HepG2 (cell line): Measurements from ENCODE around the gene ZDHHC14. TPM values are rescaled to one million over a fixed set of nuclear protein-coding genes. Genes with fewer than 3 reads are reported as not detected.

Experiments used
- ARNT2 ChIP-seq: sonication (generic); formaldehyde crosslinking; IDR thresholded peaks from 2 replicates; pipeline ENCODE4 v1.8.0; 2022; ENCODE audit warnings: mild to moderate bottlenecking, low read depth, missing genetic modification reagents, moderate library complexity
- CBFB ChIP-seq: sonication (generic); formaldehyde crosslinking; IDR thresholded peaks from 2 replicates; pipeline ENCODE4 v1.4.0; 2020; ENCODE audit warnings: missing genetic modification reagents
- FOSL1 ChIP-seq: sonication (generic); formaldehyde crosslinking; IDR thresholded peaks from 2 replicates; pipeline ENCODE4 v1.9.0; 2021; ENCODE audit warnings: missing genetic modification reagents, borderline replicate concordance
- HMGXB4 ChIP-seq, 2 experiments: sonication (generic) in 1 of 2; formaldehyde crosslinking in 1 of 2; IDR thresholded peaks; 2 replicates each; pipeline versions ENCODE4 v1.4.0 to v1.6.1; 2018 to 2020; ENCODE audit warnings: missing genetic modification reagents in 2 of 2, borderline replicate concordance in 1 of 2, low read depth in 1 of 2, mild to moderate bottlenecking in 1 of 2, missing biosample characterization in 1 of 2
- JDP2 ChIP-seq: sonication (generic); formaldehyde crosslinking; IDR thresholded peaks from 2 replicates; pipeline ENCODE4 v1.8.1; 2022; ENCODE audit warnings: missing genetic modification reagents, borderline replicate concordance
- KDM1A ChIP-seq: IDR thresholded peaks from 2 replicates; pipeline ENCODE4 v1.6.1; 2016; ENCODE audit warnings: missing compliant biosample characterization
- NAIF1 ChIP-seq: sonication (generic); formaldehyde crosslinking; IDR thresholded peaks from 2 replicates; pipeline ENCODE4 v1.5.0; 2020; ENCODE audit warnings: mild to moderate bottlenecking, missing genetic modification reagents, borderline replicate concordance
- RAD21 ChIP-seq: fragments of 450-650 bp; formaldehyde crosslinking; IDR thresholded peaks from 2 replicates; pipeline ENCODE4 v1.5.0; 2020; ENCODE audit warnings: mild to moderate bottlenecking
- RCOR2 ChIP-seq: IDR thresholded peaks from 2 replicates; pipeline ENCODE4 v1.6.1; 2016; ENCODE audit warnings: missing biosample characterization, missing genetic modification reagents
- REXO4 ChIP-seq: sonication (generic); formaldehyde crosslinking; IDR thresholded peaks from 2 replicates; pipeline ENCODE4 v1.8.0; 2022; ENCODE audit warnings: missing genetic modification reagents, mild to moderate bottlenecking, borderline replicate concordance
- RORA ChIP-seq: sonication (generic); formaldehyde crosslinking; IDR thresholded peaks from 2 replicates; pipeline ENCODE4 v1.5.0; 2020; ENCODE audit warnings: mild to moderate bottlenecking, missing genetic modification reagents, moderate library complexity
- SNAPC2 ChIP-seq: sonication (generic); formaldehyde crosslinking; IDR thresholded peaks from 2 replicates; pipeline ENCODE4 v1.8.1; 2022; ENCODE audit warnings: mild to moderate bottlenecking, missing genetic modification reagents
- TCF7 ChIP-seq: sonication (generic); IDR thresholded peaks from 2 replicates; pipeline ENCODE4 v1.6.1; 2016; ENCODE audit warnings: antibody characterized with exemption, low read depth
- ZNF296 ChIP-seq: sonication (generic); formaldehyde crosslinking; conservative IDR thresholded peaks from 2 replicates; pipeline ENCODE4 v1.5.0; 2020; ENCODE audit warnings: mild to moderate bottlenecking, missing genetic modification reagents
- ZNF749 ChIP-seq: sonication (generic); formaldehyde crosslinking; IDR thresholded peaks from 2 replicates; pipeline ENCODE4 v1.8.0; 2022; ENCODE audit warnings: mild to moderate bottlenecking, missing genetic modification reagents, moderate library complexity, borderline replicate concordance
- ZNF768 ChIP-seq: sonication (generic); formaldehyde crosslinking; IDR thresholded peaks from 2 replicates; pipeline ENCODE4 v1.4.0; 2020; ENCODE audit warnings: missing genetic modification reagents
- ZSCAN25 ChIP-seq: sonication (generic); formaldehyde crosslinking; IDR thresholded peaks from 2 replicates; pipeline ENCODE4 v1.8.0; 2022; ENCODE audit warnings: mild to moderate bottlenecking, missing genetic modification reagents
- polyA plus RNA-seq, 8 experiments: library from polyadenylated mRNA; depleted of rRNA in 3 of 8; stranded (reverse) in 7 of 8; unstranded in 1 of 8; fragments of >200 nt; fragmentation: Illumina TruSeq in 4 of 8; extraction: Trizol in 4 of 8; gene quantifications; 2 replicates each; pipeline versions ENCODE4 v1.2.1 to v1.2.3, GENCODE V29; 2011 to 2016; ENCODE audit warnings: low read depth in 4 of 8, missing spikeins in 1 of 8, mixed read lengths in 1 of 8; ENCODE audit not compliant: insufficient read depth in 1 of 8
- total RNA-seq, 5 experiments: library from RNA; depleted of rRNA; stranded (reverse); fragments of >200 nt; fragmentation: Illumina TruSeq; extraction: Trizol; gene quantifications; 2 replicates each; pipeline ENCODE4 v1.2.3, GENCODE V29; 2016; ENCODE audit warnings: low read depth in 1 of 5
- TF ChIP-seq, protein P1 (sequence below): sonication (generic); formaldehyde crosslinking; IDR thresholded peaks from 2 replicates; pipeline ENCODE4 v1.8.0; 2022; ENCODE audit warnings: mild to moderate bottlenecking, missing genetic modification reagents; ENCODE audit not compliant: insufficient replicate concordance
- TF ChIP-seq, protein P2 (sequence below): sonication (generic); formaldehyde crosslinking; IDR thresholded peaks from 2 replicates; pipeline ENCODE4 v1.8.0; 2022; ENCODE audit warnings: mild to moderate bottlenecking, missing genetic modification reagents, moderate library complexity
- TF ChIP-seq, protein P3 (sequence below): sonication (generic); formaldehyde crosslinking; IDR thresholded peaks from 2 replicates; pipeline ENCODE4 v1.4.0; 2020; ENCODE audit warnings: missing genetic modification reagents, mild to moderate bottlenecking, borderline replicate concordance
- TF ChIP-seq, protein P4 (sequence below): IDR thresholded peaks from 2 replicates; pipeline ENCODE4 v1.6.1; 2016; ENCODE audit warnings: mild to moderate bottlenecking, missing biosample characterization, missing genetic modification reagents

ZDHHC14 gene
- total and polyA plus RNA-seq, 2 of the 13 experiments (the other 11 are each of a cell fraction or from before 2014, with no cell fraction given): 3.7 to 9.5 TPM

GRCh38 chr6:157513619-157514485 is 132.9 kb downstream of the ZDHHC14 start (continued):
- TF ChIP-seq, protein P1, sequence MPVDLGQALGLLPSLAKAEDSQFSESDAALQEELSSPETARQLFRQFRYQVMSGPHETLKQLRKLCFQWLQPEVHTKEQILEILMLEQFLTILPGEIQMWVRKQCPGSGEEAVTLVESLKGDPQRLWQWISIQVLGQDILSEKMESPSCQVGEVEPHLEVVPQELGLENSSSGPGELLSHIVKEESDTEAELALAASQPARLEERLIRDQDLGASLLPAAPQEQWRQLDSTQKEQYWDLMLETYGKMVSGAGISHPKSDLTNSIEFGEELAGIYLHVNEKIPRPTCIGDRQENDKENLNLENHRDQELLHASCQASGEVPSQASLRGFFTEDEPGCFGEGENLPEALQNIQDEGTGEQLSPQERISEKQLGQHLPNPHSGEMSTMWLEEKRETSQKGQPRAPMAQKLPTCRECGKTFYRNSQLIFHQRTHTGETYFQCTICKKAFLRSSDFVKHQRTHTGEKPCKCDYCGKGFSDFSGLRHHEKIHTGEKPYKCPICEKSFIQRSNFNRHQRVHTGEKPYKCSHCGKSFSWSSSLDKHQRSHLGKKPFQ (CRISPR knock-in tag): peak; percentile 10
- TF ChIP-seq ARNT2 (CRISPR knock-in tag): no peak
- TF ChIP-seq ZSCAN25 (CRISPR knock-in tag): 0 out of 2 replicates have a peak, but pooled peaks have one; percentile 2
- TF ChIP-seq SNAPC2 (CRISPR knock-in tag): 0 out of 2 replicates have a peak, but pooled peaks have one; percentile 5
- 0 out of 2 replicates have a peak, but pooled peaks have one; percentile 4 for TF ChIP-seq REXO4 (CRISPR knock-in tag)
- TF ChIP-seq RAD21 (CRISPR knock-in tag): no peak
- peak; percentile 94; the same call in 1 of the 2 replicates for TF ChIP-seq RCOR2
- TF ChIP-seq HMGXB4 (CRISPR knock-in tag; IDR thresholded peaks at IDR 0.05; ENCODE audit: borderline replicate concordance in 1 of 2, low read depth in 1 of 2): 0 out of 4 replicates have a peak, but pooled peaks of 1 of the 2 experiments have one; percentile 20
- TF ChIP-seq, protein P2, sequence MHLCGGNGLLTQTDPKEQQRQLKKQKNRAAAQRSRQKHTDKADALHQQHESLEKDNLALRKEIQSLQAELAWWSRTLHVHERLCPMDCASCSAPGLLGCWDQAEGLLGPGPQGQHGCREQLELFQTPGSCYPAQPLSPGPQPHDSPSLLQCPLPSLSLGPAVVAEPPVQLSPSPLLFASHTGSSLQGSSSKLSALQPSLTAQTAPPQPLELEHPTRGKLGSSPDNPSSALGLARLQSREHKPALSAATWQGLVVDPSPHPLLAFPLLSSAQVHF (CRISPR knock-in tag): no peak
- no peak for TF ChIP-seq CBFB (CRISPR knock-in tag)
- TF ChIP-seq, protein P3, sequence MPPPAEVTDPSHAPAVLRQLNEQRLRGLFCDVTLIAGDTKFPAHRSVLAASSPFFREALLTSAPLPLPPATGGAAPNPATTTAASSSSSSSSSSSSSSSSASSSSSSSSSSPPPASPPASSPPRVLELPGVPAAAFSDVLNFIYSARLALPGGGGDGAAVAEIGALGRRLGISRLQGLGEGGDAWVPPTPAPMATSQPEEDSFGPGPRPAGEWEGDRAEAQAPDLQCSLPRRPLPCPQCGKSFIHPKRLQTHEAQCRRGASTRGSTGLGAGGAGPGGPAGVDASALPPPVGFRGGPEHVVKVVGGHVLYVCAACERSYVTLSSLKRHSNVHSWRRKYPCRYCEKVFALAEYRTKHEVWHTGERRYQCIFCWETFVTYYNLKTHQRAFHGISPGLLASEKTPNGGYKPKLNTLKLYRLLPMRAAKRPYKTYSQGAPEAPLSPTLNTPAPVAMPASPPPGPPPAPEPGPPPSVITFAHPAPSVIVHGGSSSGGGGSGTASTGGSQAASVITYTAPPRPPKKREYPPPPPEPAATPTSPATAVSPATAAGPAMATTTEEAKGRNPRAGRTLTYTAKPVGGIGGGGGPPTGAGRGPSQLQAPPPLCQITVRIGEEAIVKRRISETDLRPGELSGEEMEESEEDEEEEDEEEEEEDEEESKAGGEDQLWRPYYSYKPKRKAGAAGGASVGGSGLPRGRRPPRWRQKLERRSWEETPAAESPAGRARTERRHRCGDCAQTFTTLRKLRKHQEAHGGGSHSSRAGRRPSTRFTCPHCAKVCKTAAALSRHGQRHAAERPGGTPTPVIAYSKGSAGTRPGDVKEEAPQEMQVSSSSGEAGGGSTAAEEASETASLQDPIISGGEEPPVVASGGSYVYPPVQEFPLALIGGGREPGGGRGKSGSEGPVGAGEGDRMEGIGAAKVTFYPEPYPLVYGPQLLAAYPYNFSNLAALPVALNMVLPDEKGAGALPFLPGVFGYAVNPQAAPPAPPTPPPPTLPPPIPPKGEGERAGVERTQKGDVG (CRISPR knock-in tag): no peak
- peak; percentile 96 for TF ChIP-seq ZNF768 (CRISPR knock-in tag)
- no peak for TF ChIP-seq ZNF296 (CRISPR knock-in tag)
- no peak for TF ChIP-seq FOSL1 (CRISPR knock-in tag)
- TF ChIP-seq KDM1A (CRISPR knock-in tag): peak; percentile 58; the same call in 1 of the 2 replicates
- no peak for TF ChIP-seq JDP2 (CRISPR knock-in tag)
- 0 out of 2 replicates have a peak, but pooled peaks have one; percentile 4 for TF ChIP-seq ZNF749 (CRISPR knock-in tag)
- TF ChIP-seq NAIF1 (CRISPR knock-in tag): no peak
- no peak for TF ChIP-seq RORA (CRISPR knock-in tag)
- no peak for TF ChIP-seq TCF7
- TF ChIP-seq, protein P4, sequence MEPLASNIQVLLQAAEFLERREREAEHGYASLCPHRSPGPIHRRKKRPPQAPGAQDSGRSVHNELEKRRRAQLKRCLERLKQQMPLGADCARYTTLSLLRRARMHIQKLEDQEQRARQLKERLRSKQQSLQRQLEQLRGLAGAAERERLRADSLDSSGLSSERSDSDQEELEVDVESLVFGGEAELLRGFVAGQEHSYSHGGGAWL: peak; percentile 44
